ENCODE results near the gene FAM171A1. TPM values are rescaled to one million over a fixed set of nuclear protein-coding genes. Genes with fewer than 3 reads are reported as not detected.

The FAM171A1 gene
- polyA plus RNA-seq, 10 donors: 28.3 to 54.8 (median 34.3) TPM

DNA sequence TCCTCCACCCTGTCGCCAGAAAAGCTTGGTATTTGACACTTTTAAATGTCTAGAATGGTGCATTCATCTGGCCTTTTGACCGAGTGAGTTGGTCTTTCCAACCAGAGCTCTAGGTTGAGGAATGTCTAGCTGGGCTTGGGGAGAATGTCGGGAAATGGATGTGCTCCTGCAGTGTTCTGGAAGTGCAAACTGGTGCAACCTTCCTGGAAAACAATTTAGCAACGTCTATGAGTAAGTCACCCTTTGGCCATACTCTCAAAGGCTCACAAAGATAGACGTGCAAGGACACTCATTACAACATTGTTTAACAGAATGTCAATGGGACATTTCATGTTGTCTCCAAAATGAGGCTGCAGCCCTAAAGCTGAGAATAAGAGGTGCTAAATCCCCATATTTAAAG, 190.4 kb downstream of the FAM171A1 start:
- DNase-seq: no peak

DNA sequence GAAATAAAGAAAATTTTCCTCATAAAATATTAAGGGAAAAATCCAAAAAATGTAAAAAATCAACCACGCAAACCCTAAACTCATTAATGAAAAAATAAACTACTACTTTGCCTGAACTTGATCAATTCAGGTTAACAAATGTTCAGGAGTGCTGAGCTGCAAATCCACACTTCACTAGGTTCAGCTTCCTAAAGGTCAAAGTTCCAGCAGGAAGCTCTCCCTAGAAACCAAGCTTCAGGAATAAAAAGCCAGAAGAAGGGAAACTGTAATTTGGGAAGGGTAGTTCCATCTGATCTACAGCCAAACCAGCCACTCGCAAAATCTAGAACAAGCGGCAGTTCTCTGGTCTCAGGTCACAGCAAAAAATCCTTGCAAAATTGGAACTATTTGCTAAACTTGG, 194.8 kb downstream of the FAM171A1 start:
- DNase-seq: no peak

DNA sequence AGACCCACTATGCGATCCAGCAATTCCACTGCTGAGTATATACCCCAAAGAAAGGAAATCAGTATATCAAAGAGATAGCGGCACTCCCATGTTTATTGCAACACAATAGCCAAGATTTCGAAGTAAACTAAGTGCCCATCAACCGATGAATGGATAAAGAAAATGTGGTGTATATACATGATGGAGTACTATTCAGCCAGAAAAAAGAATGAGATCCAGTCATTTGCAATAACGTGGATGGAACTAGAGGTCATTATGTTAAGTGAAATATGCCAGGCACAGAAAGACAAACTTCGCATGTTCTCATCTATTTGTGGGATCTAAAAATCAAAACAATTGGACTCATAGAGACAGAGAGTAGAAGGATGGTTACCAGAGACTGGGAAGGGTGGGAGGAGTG, 195.5 kb downstream of the FAM171A1 start:
- no peak for DNase-seq

GRCh38 chr10:15172306-15172840, 198.7 kb downstream of the FAM171A1 start:
- DNase-seq: no peak

- DNase-seq: peak; percentile 7 to 49 (median 26)
Observed at GRCh38 chr10:15169555-15170401, 201.3 kb downstream of the FAM171A1 start.

DNA sequence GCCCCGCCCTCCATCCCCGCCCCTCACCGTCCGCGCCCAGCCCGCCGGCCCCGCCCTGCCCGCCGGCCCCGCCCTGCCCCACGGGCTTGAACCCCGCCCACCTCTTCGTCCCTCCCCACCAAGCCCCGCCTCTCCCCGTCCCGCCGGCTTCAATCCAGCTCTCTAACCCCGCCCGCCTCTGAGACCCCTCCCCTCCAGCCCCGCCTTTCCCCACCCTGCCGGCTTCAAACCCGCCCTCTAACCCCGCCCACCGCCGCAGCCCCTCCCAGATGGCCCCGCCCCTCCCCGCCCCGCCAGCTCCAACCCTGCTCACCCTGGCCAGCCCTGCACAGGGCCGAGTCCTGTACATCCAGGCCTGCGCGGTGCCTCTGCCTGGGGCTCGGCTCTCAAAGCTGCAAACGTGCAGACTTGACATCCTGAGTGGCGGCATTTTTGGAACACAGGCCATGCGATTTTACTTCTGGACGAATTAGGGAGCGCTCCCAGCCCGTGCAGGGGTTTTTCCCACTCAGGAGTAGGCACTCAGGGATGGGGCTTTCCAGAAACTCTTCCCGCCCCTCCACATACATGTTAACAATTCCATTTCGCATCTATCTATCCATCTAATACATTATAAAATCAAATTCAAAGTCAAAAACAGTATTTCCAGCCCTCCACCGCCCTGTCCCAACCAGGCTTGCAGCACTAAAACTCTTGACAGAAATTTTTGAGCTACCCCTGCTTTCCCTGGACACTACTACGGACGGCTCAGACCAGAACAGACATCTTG, 202.1 kb downstream of the FAM171A1 start:
- DNase-seq: peak; percentile 93 to 94 (median 94)

DNA sequence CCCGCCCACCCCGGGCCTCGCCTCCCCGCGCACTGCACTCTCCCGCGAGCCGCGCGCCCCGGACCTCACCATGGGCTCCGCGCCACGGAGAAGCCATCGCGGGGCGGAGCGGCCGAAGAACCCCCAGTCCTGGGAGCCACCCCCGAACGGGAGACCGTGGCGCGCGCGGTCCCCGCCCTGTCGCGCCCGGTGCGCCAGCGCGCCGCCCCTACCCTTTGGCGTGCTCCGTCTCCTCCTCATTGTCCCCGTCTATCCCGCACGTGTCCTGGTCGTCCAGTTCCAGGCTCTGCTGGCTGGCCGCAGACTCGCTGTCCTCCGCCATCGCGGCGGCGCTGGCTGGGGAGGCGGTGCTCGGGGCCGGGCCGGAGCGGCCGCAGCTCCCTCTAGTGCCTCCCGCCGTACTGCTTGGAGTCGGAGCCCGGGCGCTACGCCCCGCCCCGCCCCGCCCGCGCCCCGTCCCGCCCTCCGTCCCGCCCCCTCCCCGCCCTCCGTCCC, 202.8 kb downstream of the FAM171A1 start, which contains the start of gene NMT2:
TSS of gene NMT2 (minus strand) at position 403 of the 495 bp plus-strand sequence. CDS start at position 322, 81 bp downstream.
- peak in 2 of 3 donors; percentile 89 to 97 for DNase-seq

DNA sequence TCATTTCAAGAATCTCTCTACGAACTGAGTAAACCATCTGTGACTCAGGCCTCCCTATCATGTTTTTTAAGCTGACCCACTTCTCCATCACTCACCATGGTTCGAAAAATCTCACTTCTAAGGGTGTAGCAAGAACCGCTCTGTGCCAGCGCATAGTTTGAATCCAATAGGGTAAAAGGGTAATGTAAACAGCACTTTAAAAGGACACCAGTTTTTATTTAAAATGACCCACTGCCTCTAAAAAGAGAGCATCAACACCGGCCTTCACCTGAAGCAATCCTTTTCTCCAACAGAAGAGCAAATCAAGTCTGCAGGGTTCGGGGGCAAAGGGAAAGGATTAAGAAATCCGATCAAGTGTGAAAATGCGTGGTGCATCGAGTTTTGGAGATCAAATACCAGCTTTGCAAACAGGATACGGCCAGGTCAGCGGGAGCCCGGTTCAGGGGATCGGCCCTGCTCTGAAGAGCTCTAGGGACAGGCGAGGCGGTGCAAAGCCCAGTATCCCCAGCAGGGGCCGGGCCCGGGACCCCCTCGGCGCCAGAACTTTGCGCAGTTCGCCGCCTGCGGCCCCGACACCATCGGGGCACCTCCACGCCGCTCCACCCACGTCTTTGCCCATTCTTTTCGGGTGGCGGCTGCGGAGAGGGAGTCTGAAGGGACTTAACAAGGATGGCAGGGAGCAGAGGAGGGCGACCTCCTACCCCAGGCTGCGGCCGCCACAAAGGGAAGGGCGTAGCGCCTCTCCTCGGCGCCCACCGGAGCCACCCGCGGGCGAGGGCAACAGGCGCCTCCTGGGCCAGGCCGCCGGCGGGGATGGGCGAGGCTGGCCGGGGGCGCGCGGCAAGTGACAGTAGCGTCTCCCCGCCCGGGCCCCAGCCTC, 203.4 kb downstream of the FAM171A1 start:
- peak; percentile 18 to 78 (median 58) for DNase-seq

GRCh38 chr10:15166325-15166724, 204.8 kb downstream of the FAM171A1 start:
- no peak for DNase-seq

- DNase-seq: peak in 2 of 3 donors; percentile 16 to 37
Observed at GRCh38 chr10:15163253-15163828, 207.7 kb downstream of the FAM171A1 start.

Other genes starting within 250 kb of the FAM171A1 start
- 10 to 100 TPM; 14.0 to 20.9 (median 17.6) TPM for gene NMT2, start 202.6 kb downstream of the FAM171A1 start, polyA plus RNA-seq (ENCODE audit: insufficient read length in 10 of 10)